WTC11 (cell line): ENCODE data around the gene RIOX2. TPM values are rescaled to one million over a fixed set of nuclear protein-coding genes. Genes with fewer than 3 reads are reported as not detected.

ENCODE experiments used
- ATAC-seq: fragments of 200-7000 bp; cut with Tn5 transposase; 2 replicates; pipeline ENCODE4 v1.10.0; 2021; ENCODE audit warnings: mild to moderate bottlenecking, moderate library complexity
- CTCF ChIA-PET: fragments of 300-600 bp; sonication (Branson Sonifier 250); formaldehyde crosslinking; loops from one replicate; lab custom pipeline; 2021; ENCODE audit warnings: antibody characterized with exemption; lab: Charles Lee
- POLR2A ChIA-PET: fragments of 350-600 bp; sonication (Branson Sonifier 250); formaldehyde crosslinking; loops from one replicate; lab custom pipeline; 2021; ENCODE audit warnings: antibody characterized with exemption; lab: Charles Lee
- DNase-seq: peaks from one replicate; pipeline ENCODE4 v3.0.0; 2021; ENCODE audit warnings: low spot score
- H3K27ac Mint-ChIP-seq: 2 replicates; pipeline ENCODE4 v1.8.0; 2021; ENCODE audit warnings: mixed read lengths
- H3K27me3 Mint-ChIP-seq: 2 replicates; pipeline ENCODE4 v1.8.0; 2021; ENCODE audit warnings: low read depth, mild to moderate bottlenecking, moderate library complexity, mixed read lengths
- H3K36me3 Mint-ChIP-seq: 2 replicates; pipeline ENCODE4 v1.8.0; 2021; ENCODE audit warnings: mixed read lengths
- H3K4me1 Mint-ChIP-seq: 2 replicates; pipeline ENCODE4 v1.8.0; 2022; ENCODE audit warnings: mixed read lengths
- H3K4me3 Mint-ChIP-seq: 2 replicates; pipeline ENCODE4 v1.8.0; 2021; ENCODE audit warnings: mild to moderate bottlenecking, moderate library complexity, mixed read lengths
- H3K9me3 Mint-ChIP-seq: 2 replicates; pipeline ENCODE4 v1.8.0; 2021; ENCODE audit warnings: mixed read lengths
- CBFB ChIP-seq: sonication (generic); formaldehyde crosslinking; IDR thresholded peaks from 2 replicates; pipeline ENCODE4 v1.8.1; 2022; ENCODE audit warnings: mild to moderate bottlenecking, low read depth, missing genetic modification reagents
- ESRRA ChIP-seq: sonication (generic); formaldehyde crosslinking; IDR thresholded peaks from 2 replicates; pipeline ENCODE4 v1.8.1; 2022; ENCODE audit warnings: mild to moderate bottlenecking, missing genetic modification reagents, borderline replicate concordance
- ETV6 ChIP-seq: sonication (generic); formaldehyde crosslinking; IDR thresholded peaks from 2 replicates; pipeline ENCODE4 v1.8.1; 2022; ENCODE audit warnings: mild to moderate bottlenecking, missing genetic modification reagents
- FOXK1 ChIP-seq: sonication (generic); formaldehyde crosslinking; IDR thresholded peaks from 2 replicates; pipeline ENCODE4 v1.8.0; 2022; ENCODE audit warnings: mild to moderate bottlenecking, moderate library complexity, missing genetic modification reagents
- FOXP1 ChIP-seq: sonication (generic); formaldehyde crosslinking; IDR thresholded peaks from 2 replicates; pipeline ENCODE4 v1.8.0; 2022; ENCODE audit warnings: missing genetic modification reagents, mild to moderate bottlenecking, moderate library complexity, borderline replicate concordance
- GRHL2 ChIP-seq: fragments of 250-450 bp; sonication (Bioruptor Pico); IDR thresholded peaks from 2 replicates; pipeline ENCODE4 v1.8.0; 2022; ENCODE audit warnings: mild to moderate bottlenecking, moderate library complexity; ENCODE audit not compliant: insufficient replicate concordance, severe bottlenecking
- GTF2I ChIP-seq: fragments of 250-450 bp; sonication (Bioruptor Pico); conservative IDR thresholded peaks from 2 replicates; pipeline ENCODE4 v1.4.0; 2021; ENCODE audit warnings: mild to moderate bottlenecking
- IRF2 ChIP-seq: sonication (generic); formaldehyde crosslinking; IDR thresholded peaks from 2 replicates; pipeline ENCODE4 v1.8.0; 2022; ENCODE audit warnings: low read depth, missing genetic modification reagents, borderline replicate concordance
- TEAD1 ChIP-seq: sonication (generic); formaldehyde crosslinking; IDR thresholded peaks from 2 replicates; pipeline ENCODE4 v1.8.0; 2022; ENCODE audit warnings: mild to moderate bottlenecking, missing genetic modification reagents
- ZNF138 ChIP-seq: sonication (generic); formaldehyde crosslinking; conservative IDR thresholded peaks from 2 replicates; pipeline ENCODE4 v1.8.1; 2022; ENCODE audit warnings: mild to moderate bottlenecking, moderate library complexity, missing genetic modification reagents
- ZNF232 ChIP-seq: sonication (generic); formaldehyde crosslinking; IDR thresholded peaks from 2 replicates; pipeline ENCODE4 v1.8.0; 2022; ENCODE audit warnings: mild to moderate bottlenecking, missing genetic modification reagents
- ZNF416 ChIP-seq: fragments of 250-450 bp; sonication (Bioruptor Pico); IDR thresholded peaks from 2 replicates; pipeline ENCODE4 v1.9.0; 2021; ENCODE audit warnings: mild to moderate bottlenecking, inconsistent platforms
- total RNA-seq: library from RNA; stranded (reverse); gene quantifications from 3 replicates; pipeline ENCODE4 v1.2.3, GENCODE V29; 2021
- TF ChIP-seq, protein P1 (sequence below): fragments of 250-450 bp; sonication (Bioruptor Pico); IDR thresholded peaks from 2 replicates; pipeline ENCODE4 v1.8.0; 2021; ENCODE audit warnings: mild to moderate bottlenecking
- TF ChIP-seq, protein P2 (sequence below): sonication (generic); formaldehyde crosslinking; IDR thresholded peaks from 2 replicates; pipeline ENCODE4 v1.8.1; 2023; ENCODE audit warnings: mild to moderate bottlenecking, missing genetic modification reagents
- TF ChIP-seq, protein P3 (sequence below): sonication (generic); formaldehyde crosslinking; IDR thresholded peaks from 2 replicates; pipeline ENCODE4 v1.8.1; 2022; ENCODE audit warnings: mild to moderate bottlenecking, missing genetic modification reagents, moderate library complexity, borderline replicate concordance
- TF ChIP-seq, protein P4 (sequence below): sonication (generic); formaldehyde crosslinking; IDR thresholded peaks from 2 replicates; pipeline ENCODE4 v1.8.0; 2022; ENCODE audit warnings: mild to moderate bottlenecking, missing genetic modification reagents
- TF ChIP-seq, protein P5 (sequence below): fragments of 250-450 bp; sonication (Bioruptor Pico); IDR thresholded peaks from 2 replicates; pipeline ENCODE4 v1.9.0; 2021; ENCODE audit warnings: moderate library complexity, mild to moderate bottlenecking, inconsistent platforms, borderline replicate concordance
- TF ChIP-seq, protein P6 (sequence below): sonication (generic); formaldehyde crosslinking; conservative IDR thresholded peaks from 2 replicates; pipeline ENCODE4 v1.8.1; 2023; ENCODE audit warnings: mild to moderate bottlenecking, low read depth, missing genetic modification reagents, moderate library complexity

The RIOX2 gene
- total RNA-seq, 1 experiment from 2014 or later = 11.0 TPM

DNA sequence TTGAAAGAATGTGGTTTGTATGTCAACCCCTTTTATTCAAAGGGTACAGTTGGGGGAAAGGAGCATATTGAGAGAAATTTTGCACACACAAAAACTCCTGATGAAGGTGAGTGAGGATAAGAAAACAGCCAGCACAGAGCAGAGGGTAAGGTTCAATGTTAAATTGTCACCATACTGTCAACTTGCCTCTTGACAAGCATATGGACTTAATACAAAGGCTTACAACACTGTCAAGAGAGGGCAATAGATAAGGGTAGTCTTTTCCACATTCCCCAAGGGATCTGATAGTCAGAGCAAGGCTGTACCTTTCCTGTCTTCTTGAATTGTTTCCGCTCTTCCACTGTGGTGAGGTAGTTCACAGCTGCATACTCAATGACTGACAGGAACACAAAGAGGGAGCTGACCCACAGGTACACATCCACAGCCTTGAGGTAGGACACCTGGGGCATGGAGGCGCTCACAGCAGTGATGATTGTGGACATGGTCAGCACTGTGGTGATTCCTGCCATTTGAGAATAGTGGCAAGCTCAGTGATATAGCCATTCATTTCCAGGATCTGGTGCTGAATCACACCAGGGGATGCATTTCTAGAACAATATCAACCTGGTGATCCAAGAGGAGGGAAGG lies 20.4 kb upstream of the RIOX2 start:
- ChIA-PET POLR2A (no interaction called here), CTCF (interaction anchor here (0.7 to 1.0 kb wide), 2 partner anchors 30 to 337 kb away, joined by 3 to 5 read pairs; no protein-coding TSS in a partner anchor)
- Mint-ChIP-seq H3K9me3 (peaks cover 10% of the 10 kb centered on the region), H3K27me3 (no peaks in the 10 kb centered on the region), H3K4me1 (peaks cover 25% of the 10 kb centered on the region), H3K4me3 (no peak overlapping the region), H3K36me3 (no peaks in the 10 kb centered on the region), H3K27ac (peak overlapping the region; percentile 76; the same call in 1 of the 2 replicates)
- peak; percentile 48 for ATAC-seq
- TF ChIP-seq, protein P1, sequence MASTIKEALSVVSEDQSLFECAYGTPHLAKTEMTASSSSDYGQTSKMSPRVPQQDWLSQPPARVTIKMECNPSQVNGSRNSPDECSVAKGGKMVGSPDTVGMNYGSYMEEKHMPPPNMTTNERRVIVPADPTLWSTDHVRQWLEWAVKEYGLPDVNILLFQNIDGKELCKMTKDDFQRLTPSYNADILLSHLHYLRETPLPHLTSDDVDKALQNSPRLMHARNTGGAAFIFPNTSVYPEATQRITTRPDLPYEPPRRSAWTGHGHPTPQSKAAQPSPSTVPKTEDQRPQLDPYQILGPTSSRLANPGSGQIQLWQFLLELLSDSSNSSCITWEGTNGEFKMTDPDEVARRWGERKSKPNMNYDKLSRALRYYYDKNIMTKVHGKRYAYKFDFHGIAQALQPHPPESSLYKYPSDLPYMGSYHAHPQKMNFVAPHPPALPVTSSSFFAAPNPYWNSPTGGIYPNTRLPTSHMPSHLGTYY (CRISPR knock-in tag) = no peak
- DNase-seq = no peak

DNA sequence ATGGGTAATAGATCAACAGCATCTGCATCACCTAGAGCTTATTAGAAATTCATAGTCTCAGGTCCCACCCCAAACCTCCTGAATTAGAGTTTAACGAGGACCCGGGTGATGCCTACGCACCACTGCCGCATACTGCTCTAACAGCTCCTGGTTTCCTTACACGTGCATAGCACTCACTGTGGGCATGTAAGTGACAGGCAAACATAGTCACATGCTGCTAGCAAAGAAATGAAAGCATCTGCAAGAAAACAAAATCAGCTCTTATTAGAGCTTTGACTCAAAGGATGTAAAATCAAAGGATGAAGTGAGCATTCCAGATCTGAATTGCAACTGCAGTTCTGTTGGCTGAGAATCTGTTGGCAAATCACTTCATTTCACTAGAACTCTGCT lies 19.1 kb upstream of the RIOX2 start:
- Mint-ChIP-seq H3K4me1 (peaks cover 29% of the 10 kb centered on the region), H3K9me3 (peaks cover 10% of the 10 kb centered on the region), H3K4me3 (no peak overlapping the region), H3K27ac (no peak overlapping the region), H3K27me3 (no peaks in the 10 kb centered on the region), H3K36me3 (no peaks in the 10 kb centered on the region)
- DNase-seq (no peak), ATAC-seq (no peak)
- no peak for TF ChIP-seq ZNF232 (CRISPR knock-in tag)
- no peak for TF ChIP-seq FOXK1 (CRISPR knock-in tag)
- TF ChIP-seq ESRRA (CRISPR knock-in tag) = no peak
- no peak for TF ChIP-seq ZNF138 (CRISPR knock-in tag)
- TF ChIP-seq, protein P2, sequence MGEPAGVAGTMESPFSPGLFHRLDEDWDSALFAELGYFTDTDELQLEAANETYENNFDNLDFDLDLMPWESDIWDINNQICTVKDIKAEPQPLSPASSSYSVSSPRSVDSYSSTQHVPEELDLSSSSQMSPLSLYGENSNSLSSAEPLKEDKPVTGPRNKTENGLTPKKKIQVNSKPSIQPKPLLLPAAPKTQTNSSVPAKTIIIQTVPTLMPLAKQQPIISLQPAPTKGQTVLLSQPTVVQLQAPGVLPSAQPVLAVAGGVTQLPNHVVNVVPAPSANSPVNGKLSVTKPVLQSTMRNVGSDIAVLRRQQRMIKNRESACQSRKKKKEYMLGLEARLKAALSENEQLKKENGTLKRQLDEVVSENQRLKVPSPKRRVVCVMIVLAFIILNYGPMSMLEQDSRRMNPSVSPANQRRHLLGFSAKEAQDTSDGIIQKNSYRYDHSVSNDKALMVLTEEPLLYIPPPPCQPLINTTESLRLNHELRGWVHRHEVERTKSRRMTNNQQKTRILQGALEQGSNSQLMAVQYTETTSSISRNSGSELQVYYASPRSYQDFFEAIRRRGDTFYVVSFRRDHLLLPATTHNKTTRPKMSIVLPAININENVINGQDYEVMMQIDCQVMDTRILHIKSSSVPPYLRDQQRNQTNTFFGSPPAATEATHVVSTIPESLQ (CRISPR knock-in tag) = no peak
- TF ChIP-seq, protein P3, sequence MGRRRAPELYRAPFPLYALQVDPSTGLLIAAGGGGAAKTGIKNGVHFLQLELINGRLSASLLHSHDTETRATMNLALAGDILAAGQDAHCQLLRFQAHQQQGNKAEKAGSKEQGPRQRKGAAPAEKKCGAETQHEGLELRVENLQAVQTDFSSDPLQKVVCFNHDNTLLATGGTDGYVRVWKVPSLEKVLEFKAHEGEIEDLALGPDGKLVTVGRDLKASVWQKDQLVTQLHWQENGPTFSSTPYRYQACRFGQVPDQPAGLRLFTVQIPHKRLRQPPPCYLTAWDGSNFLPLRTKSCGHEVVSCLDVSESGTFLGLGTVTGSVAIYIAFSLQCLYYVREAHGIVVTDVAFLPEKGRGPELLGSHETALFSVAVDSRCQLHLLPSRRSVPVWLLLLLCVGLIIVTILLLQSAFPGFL = no peak
- no peak for TF ChIP-seq IRF2 (CRISPR knock-in tag)
- no peak for TF ChIP-seq FOXP1 (CRISPR knock-in tag)
- TF ChIP-seq, protein P4, sequence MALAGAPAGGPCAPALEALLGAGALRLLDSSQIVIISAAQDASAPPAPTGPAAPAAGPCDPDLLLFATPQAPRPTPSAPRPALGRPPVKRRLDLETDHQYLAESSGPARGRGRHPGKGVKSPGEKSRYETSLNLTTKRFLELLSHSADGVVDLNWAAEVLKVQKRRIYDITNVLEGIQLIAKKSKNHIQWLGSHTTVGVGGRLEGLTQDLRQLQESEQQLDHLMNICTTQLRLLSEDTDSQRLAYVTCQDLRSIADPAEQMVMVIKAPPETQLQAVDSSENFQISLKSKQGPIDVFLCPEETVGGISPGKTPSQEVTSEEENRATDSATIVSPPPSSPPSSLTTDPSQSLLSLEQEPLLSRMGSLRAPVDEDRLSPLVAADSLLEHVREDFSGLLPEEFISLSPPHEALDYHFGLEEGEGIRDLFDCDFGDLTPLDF (CRISPR knock-in tag) = no peak
- TF ChIP-seq GRHL2 (CRISPR knock-in tag) = no peak
- TF ChIP-seq, protein P5, sequence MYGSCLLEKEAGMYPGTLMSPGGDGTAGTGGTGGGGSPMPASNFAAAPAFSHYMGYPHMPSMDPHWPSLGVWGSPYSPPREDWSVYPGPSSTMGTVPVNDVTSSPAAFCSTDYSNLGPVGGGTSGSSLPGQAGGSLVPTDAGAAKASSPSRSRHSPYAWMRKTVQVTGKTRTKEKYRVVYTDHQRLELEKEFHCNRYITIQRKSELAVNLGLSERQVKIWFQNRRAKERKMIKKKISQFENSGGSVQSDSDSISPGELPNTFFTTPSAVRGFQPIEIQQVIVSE = no peak
- TF ChIP-seq, protein P6, sequence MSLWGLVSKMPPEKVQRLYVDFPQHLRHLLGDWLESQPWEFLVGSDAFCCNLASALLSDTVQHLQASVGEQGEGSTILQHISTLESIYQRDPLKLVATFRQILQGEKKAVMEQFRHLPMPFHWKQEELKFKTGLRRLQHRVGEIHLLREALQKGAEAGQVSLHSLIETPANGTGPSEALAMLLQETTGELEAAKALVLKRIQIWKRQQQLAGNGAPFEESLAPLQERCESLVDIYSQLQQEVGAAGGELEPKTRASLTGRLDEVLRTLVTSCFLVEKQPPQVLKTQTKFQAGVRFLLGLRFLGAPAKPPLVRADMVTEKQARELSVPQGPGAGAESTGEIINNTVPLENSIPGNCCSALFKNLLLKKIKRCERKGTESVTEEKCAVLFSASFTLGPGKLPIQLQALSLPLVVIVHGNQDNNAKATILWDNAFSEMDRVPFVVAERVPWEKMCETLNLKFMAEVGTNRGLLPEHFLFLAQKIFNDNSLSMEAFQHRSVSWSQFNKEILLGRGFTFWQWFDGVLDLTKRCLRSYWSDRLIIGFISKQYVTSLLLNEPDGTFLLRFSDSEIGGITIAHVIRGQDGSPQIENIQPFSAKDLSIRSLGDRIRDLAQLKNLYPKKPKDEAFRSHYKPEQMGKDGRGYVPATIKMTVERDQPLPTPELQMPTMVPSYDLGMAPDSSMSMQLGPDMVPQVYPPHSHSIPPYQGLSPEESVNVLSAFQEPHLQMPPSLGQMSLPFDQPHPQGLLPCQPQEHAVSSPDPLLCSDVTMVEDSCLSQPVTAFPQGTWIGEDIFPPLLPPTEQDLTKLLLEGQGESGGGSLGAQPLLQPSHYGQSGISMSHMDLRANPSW (CRISPR knock-in tag) = no peak
- TF ChIP-seq ETV6 = no peak
- TF ChIP-seq ZNF416 (CRISPR knock-in tag) = no peak
- no peak for TF ChIP-seq GTF2I (CRISPR knock-in tag)
- TF ChIP-seq CBFB (CRISPR knock-in tag) = no peak
- no peak for TF ChIP-seq TEAD1 (CRISPR knock-in tag)
- CTCF ChIA-PET = no interaction called here
- POLR2A ChIA-PET = interaction anchor here (0.5 kb wide), 1 partner anchor 45 kb away, joined by 3 read pairs; no protein-coding TSS in a partner anchor
